MM.1S (cell line): ENCODE data around the gene ZC2HC1B.

Experiments
- EZH2 ChIP-seq: fragments of 300-600 bp; sonication (generic); optimal IDR thresholded peaks from 2 replicates; pipeline ENCODE3; 2017; ENCODE audit warnings: low read depth, mild to moderate bottlenecking, antibody characterized with exemption, low read length, mixed read lengths
- EZH2phosphoT487 ChIP-seq: fragments of 300-600 bp; sonication (generic); IDR thresholded peaks from 2 replicates; pipeline ENCODE4 v1.6.1; 2018; ENCODE audit warnings: antibody characterized with exemption, low read length
- TF ChIP-seq, protein P1 (sequence below): fragments of 300-600 bp; sonication (generic); IDR thresholded peaks from 2 replicates; pipeline ENCODE4 v1.5.1; 2016; ENCODE audit warnings: antibody characterized with exemption, low read length, mixed read lengths

DNA sequence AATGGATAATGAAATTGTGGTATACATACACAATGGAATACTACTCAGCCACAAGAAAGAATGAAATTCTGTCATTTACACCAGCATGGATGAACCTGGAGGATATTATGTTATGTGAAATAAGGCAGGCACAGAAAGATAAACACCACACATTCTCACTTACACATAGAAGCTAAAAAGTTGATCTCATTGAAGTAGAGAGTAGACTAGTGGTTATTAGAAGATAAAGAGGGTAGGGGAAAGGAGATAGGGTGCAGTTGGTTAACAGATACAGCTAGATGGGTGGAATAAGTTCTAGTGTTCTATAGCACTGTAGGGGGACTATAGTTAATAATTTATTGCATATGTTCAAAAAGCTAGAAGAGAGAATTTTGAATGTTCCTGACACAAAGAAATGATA is 46.7 kb upstream of the ZC2HC1B start:
- TF ChIP-seq EZH2 (no peak), EZH2phosphoT487 (no peak)
- TF ChIP-seq, protein P1, sequence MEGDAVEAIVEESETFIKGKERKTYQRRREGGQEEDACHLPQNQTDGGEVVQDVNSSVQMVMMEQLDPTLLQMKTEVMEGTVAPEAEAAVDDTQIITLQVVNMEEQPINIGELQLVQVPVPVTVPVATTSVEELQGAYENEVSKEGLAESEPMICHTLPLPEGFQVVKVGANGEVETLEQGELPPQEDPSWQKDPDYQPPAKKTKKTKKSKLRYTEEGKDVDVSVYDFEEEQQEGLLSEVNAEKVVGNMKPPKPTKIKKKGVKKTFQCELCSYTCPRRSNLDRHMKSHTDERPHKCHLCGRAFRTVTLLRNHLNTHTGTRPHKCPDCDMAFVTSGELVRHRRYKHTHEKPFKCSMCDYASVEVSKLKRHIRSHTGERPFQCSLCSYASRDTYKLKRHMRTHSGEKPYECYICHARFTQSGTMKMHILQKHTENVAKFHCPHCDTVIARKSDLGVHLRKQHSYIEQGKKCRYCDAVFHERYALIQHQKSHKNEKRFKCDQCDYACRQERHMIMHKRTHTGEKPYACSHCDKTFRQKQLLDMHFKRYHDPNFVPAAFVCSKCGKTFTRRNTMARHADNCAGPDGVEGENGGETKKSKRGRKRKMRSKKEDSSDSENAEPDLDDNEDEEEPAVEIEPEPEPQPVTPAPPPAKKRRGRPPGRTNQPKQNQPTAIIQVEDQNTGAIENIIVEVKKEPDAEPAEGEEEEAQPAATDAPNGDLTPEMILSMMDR, result no peak
